ENCODE measurements around the gene S100A1. TPM values are rescaled to one million over a fixed set of nuclear protein-coding genes. Genes with fewer than 3 reads are reported as not detected.

Gene S100A1
- total RNA-seq, 1 experiment from 2014 or later, result 0.80 TPM

- no peak overlapping the region for H3K4me3 ChIP-seq (ENCODE audit: insufficient read depth, low read depth, low read length)
- DNase-seq, result no peak
- no peaks in the 10 kb centered on the region for H3K27me3 ChIP-seq (ENCODE audit: control insufficient read depth, insufficient read depth, low read length)
- H3K36me3 ChIP-seq (replicated peaks; ENCODE audit: control insufficient read depth, insufficient read depth, low read length), result peaks cover 23% of the 10 kb centered on the region
These were observed 19.1 kb downstream of the S100A1 start for GRCh38 chr1:153647346-153647714.

GRCh38 chr1:153648000-153648643, 19.9 kb downstream of the S100A1 start:
- no peak for DNase-seq
- Histone ChIP-seq H3K27me3 (ENCODE audit: control insufficient read depth, insufficient read depth, low read length) (no peaks in the 10 kb centered on the region), H3K36me3 (replicated peaks; ENCODE audit: control insufficient read depth, insufficient read depth, low read length) (peaks cover 19% of the 10 kb centered on the region), H3K4me3 (ENCODE audit: insufficient read depth, low read depth, low read length) (no peak overlapping the region)

- no peak for DNase-seq
- no peaks in the 10 kb centered on the region for H3K27me3 ChIP-seq (ENCODE audit: control insufficient read depth, insufficient read depth, low read length)
- H3K36me3 ChIP-seq (replicated peaks; ENCODE audit: control insufficient read depth, insufficient read depth, low read length), result peaks cover 11% of the 10 kb centered on the region
- no peak overlapping the region for H3K4me3 ChIP-seq (ENCODE audit: insufficient read depth, low read depth, low read length)
These were observed 21.1 kb downstream of the S100A1 start for GRCh38 chr1:153649137-153649862.

- Histone ChIP-seq H3K36me3 (replicated peaks; ENCODE audit: control insufficient read depth, insufficient read depth, low read length) (peaks cover 8% of the 10 kb centered on the region), H3K27me3 (ENCODE audit: control insufficient read depth, insufficient read depth, low read length) (no peaks in the 10 kb centered on the region), H3K4me3 (ENCODE audit: insufficient read depth, low read depth, low read length) (no peak overlapping the region)
- no peak for DNase-seq
These were observed 21.6 kb downstream of the S100A1 start for GRCh38 chr1:153649863-153650235.

- Histone ChIP-seq H3K27me3 (ENCODE audit: control insufficient read depth, insufficient read depth, low read length) (no peaks in the 10 kb centered on the region), H3K36me3 (replicated peaks; ENCODE audit: control insufficient read depth, insufficient read depth, low read length) (no peaks in the 10 kb centered on the region)
- no peak for DNase-seq
These were observed 23.5 kb downstream of the S100A1 start for GRCh38 chr1:153651771-153652170.

GRCh38 chr1:153652805-153653500, 24.7 kb downstream of the S100A1 start:
- no peaks in the 10 kb centered on the region for H3K36me3 ChIP-seq (replicated peaks; ENCODE audit: control insufficient read depth, insufficient read depth, low read length)
- H3K4me3 ChIP-seq (ENCODE audit: insufficient read depth, low read depth, low read length), result no peak overlapping the region
- DNase-seq, result no peak
- H3K27me3 ChIP-seq (ENCODE audit: control insufficient read depth, insufficient read depth, low read length), result no peaks in the 10 kb centered on the region

More at GRCh38 chr1:153651771-153652170, 23.5 kb downstream of the S100A1 start:
- no peak overlapping the region for H3K4me3 ChIP-seq (ENCODE audit: insufficient read depth, low read depth, low read length)

GRCh38 chr1:153655333-153655732, 27.1 kb downstream of the S100A1 start:
- no peaks in the 10 kb centered on the region for H3K36me3 ChIP-seq (replicated peaks; ENCODE audit: control insufficient read depth, insufficient read depth, low read length)
- H3K27me3 ChIP-seq (ENCODE audit: control insufficient read depth, insufficient read depth, low read length), result no peaks in the 10 kb centered on the region
- no peak for DNase-seq
- no peak overlapping the region for H3K4me3 ChIP-seq (ENCODE audit: insufficient read depth, low read depth, low read length)

- peak; percentile 96 for DNase-seq
- Histone ChIP-seq H3K27me3 (ENCODE audit: control insufficient read depth, insufficient read depth, low read length) (no peaks in the 10 kb centered on the region), H3K36me3 (replicated peaks; ENCODE audit: control insufficient read depth, insufficient read depth, low read length) (peaks cover 22% of the 10 kb centered on the region), H3K4me3 (ENCODE audit: insufficient read depth, low read depth, low read length) (peak within 1 kb of the TSS; percentile 91)
These were observed 30.4 kb downstream of the S100A1 start, which contains the start of gene SNAPIN for GRCh38 chr1:153658400-153659174. TSS of gene SNAPIN (plus strand) at chr1:153658703. CDS start at chr1:153658744, 41 bp downstream.

- peaks cover 26% of the 10 kb centered on the region for H3K36me3 ChIP-seq (replicated peaks; ENCODE audit: control insufficient read depth, insufficient read depth, low read length)
- no peaks in the 10 kb centered on the region for H3K27me3 ChIP-seq (ENCODE audit: control insufficient read depth, insufficient read depth, low read length)
- H3K4me3 ChIP-seq (ENCODE audit: insufficient read depth, low read depth, low read length), result peak overlapping the region; percentile 91
- DNase-seq, result no peak
These were observed 30.9 kb downstream of the S100A1 start for GRCh38 chr1:153659175-153659534.

GRCh38 chr1:153659656-153660055, 31.4 kb downstream of the S100A1 start:
- peaks cover 30% of the 10 kb centered on the region for H3K36me3 ChIP-seq (replicated peaks; ENCODE audit: control insufficient read depth, insufficient read depth, low read length)
- no peak for DNase-seq
- no peaks in the 10 kb centered on the region for H3K27me3 ChIP-seq (ENCODE audit: control insufficient read depth, insufficient read depth, low read length)
- no peak overlapping the region for H3K4me3 ChIP-seq (ENCODE audit: insufficient read depth, low read depth, low read length)

- Histone ChIP-seq H3K36me3 (replicated peaks; ENCODE audit: control insufficient read depth, insufficient read depth, low read length) (peaks cover 45% of the 10 kb centered on the region), H3K4me3 (ENCODE audit: insufficient read depth, low read depth, low read length) (no peak overlapping the region), H3K27me3 (ENCODE audit: control insufficient read depth, insufficient read depth, low read length) (no peaks in the 10 kb centered on the region)
- DNase-seq, result no peak
These were observed 33.0 kb downstream of the S100A1 start for GRCh38 chr1:153661111-153661708.

- H3K36me3 ChIP-seq (replicated peaks; ENCODE audit: control insufficient read depth, insufficient read depth, low read length), result peaks cover 55% of the 10 kb centered on the region
These were observed 34.0 kb downstream of the S100A1 start for GRCh38 chr1:153662269-153662668.

GRCh38 chr1:153663211-153663610, 35.0 kb downstream of the S100A1 start:
- Histone ChIP-seq H3K27me3 (ENCODE audit: control insufficient read depth, insufficient read depth, low read length) (no peaks in the 10 kb centered on the region), H3K36me3 (replicated peaks; ENCODE audit: control insufficient read depth, insufficient read depth, low read length) (peaks cover 61% of the 10 kb centered on the region), H3K4me3 (ENCODE audit: insufficient read depth, low read depth, low read length) (no peak overlapping the region)
- no peak for DNase-seq

More at GRCh38 chr1:153662269-153662668, 34.0 kb downstream of the S100A1 start:
- Histone ChIP-seq H3K27me3 (ENCODE audit: control insufficient read depth, insufficient read depth, low read length) (no peaks in the 10 kb centered on the region), H3K4me3 (ENCODE audit: insufficient read depth, low read depth, low read length) (no peak overlapping the region)
- DNase-seq, result no peak

- Histone ChIP-seq H3K4me3 (ENCODE audit: insufficient read depth, low read depth, low read length) (no peak overlapping the region), H3K27me3 (ENCODE audit: control insufficient read depth, insufficient read depth, low read length) (no peaks in the 10 kb centered on the region), H3K36me3 (replicated peaks; ENCODE audit: control insufficient read depth, insufficient read depth, low read length) (peaks cover 65% of the 10 kb centered on the region)
- DNase-seq, result no peak
These were observed 39.2 kb downstream of the S100A1 start for GRCh38 chr1:153667439-153667838.
